ENCODE measurements around the gene PRDM16.

The PRDM16 gene

DNA sequence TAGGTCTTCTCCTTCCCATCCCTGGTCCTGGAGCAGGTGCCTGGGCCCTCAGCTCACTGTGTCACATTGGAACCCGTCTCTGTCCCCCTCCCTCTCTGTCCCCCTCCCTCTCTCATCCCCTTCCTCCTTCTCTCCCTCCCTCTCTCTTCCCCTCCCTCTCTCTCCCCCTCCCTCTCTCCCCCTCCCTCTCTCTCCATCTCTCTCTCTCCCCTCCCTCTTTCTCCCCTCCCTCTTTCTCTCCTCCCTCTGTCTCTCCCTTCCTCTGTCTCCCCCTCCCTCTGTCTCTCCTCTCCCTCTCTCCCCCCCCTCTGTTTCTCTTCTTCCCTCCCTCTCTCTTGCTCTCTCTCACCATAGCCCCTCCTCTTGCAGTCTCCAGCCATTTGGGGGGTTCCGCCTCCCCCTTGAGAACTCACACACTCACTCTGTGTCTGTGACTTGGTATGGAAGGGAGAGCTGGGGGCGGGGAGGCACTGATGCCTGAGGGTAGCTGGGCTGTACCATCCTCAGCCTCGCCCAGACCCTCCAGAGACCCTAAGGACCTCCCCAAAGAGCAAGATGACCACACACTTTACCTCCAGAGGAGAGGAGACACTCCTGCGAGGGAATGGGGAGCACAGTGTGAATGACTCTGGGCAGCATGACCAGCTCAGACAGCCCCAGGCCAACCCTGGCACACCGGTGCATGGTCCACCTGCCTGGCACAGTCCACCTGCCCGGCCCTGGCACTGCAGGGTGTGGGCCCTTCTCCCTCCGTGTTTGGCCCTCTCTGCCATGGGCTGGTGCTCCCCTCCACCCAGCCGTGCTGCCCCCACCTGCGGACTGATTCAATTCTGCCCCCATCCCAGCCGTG, 282.7 kb downstream of the PRDM16 start:
- DNase-seq = no peak

DNA sequence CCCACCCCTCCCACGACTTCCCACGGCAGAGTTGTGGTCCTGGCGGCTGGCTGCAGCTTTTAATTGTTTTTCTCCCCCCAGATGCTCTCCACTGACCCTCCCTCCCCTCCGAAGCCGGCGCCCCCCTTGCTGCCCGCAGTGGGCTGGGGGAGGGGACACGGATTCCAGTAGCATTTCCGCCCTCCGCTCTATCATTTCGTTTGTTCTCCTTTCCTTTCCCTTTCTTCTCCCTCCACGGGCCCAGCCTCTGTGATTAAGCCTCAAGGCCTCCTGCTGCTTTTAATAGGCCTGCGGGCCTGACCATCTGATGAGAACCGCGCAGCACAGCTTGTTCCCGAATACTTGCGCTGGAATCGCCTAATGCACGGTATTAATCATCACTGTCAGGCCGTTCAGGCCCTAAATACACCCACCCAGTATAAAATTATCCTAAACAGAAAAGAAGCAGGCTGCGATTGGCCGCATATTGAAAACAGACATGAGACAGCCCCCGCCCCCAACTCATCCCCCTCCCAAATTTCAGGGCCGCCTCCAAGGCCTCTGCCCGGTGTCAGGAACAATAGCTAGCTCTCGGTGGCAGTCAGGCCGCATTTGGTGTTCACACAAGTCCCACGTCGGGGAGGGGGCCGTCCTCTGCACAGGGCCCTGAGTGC, 283.4 kb downstream of the PRDM16 start:
- no peak for DNase-seq

DNA sequence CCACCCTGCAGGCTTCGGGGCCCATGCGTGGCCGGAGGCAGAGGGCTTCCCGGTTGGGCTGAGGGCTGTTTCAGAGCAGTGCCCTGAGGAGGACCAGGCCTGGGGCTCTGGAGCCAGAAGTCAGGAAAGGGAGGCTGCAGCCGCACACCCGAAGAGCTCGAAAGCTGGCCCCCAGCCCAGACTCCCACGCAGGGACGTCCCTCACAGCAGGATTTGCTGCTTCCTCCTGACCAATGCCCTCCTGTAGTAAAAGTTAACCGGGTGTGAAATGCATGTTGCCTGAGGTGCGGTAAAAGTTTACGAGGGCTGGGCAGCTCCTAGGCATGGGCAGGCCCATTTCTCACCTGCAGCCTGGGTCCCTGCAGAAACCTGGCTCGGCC, 283.9 kb downstream of the PRDM16 start:
- DNase-seq = no peak

DNA sequence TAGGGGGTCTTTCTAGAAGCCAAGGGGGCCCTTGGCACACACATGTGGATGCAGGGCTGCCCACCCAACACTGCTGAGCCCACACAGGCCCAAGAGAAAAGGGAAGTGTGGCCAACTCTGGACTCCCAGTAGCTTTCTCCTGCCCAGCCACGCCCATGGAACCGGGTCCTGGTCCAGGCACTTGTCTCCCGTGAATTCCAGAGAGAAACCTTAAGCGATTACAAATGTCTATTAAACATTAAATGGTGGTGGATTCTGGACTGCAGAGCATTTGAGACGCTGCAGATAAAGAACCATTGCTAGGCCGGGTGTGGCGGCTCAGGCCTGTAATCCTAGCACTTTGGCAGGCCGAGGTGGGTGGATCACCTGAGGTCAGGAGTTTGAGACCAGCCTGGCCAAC, 284.9 kb downstream of the PRDM16 start:
- no peak for DNase-seq

DNA sequence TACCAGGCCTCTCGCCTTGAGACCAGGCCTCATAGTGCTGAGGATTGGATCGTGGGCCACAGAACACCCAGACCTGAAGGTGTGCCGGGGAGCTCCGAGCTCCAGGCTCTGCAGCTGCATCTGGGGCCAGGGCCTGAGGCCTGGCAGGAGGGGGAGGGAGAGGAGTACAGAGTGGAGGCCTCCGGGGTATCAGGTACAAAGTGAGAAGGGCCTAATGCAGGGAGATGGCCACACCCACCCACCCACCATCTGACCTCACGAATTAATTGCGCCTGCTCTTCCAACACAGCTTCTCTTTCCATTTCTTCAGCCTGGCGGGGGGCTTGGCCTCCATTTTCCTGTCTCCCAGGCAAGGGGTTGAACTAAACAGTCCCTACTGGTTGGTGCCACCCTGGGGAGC, 286.1 kb downstream of the PRDM16 start:
- DNase-seq = no peak

DNA sequence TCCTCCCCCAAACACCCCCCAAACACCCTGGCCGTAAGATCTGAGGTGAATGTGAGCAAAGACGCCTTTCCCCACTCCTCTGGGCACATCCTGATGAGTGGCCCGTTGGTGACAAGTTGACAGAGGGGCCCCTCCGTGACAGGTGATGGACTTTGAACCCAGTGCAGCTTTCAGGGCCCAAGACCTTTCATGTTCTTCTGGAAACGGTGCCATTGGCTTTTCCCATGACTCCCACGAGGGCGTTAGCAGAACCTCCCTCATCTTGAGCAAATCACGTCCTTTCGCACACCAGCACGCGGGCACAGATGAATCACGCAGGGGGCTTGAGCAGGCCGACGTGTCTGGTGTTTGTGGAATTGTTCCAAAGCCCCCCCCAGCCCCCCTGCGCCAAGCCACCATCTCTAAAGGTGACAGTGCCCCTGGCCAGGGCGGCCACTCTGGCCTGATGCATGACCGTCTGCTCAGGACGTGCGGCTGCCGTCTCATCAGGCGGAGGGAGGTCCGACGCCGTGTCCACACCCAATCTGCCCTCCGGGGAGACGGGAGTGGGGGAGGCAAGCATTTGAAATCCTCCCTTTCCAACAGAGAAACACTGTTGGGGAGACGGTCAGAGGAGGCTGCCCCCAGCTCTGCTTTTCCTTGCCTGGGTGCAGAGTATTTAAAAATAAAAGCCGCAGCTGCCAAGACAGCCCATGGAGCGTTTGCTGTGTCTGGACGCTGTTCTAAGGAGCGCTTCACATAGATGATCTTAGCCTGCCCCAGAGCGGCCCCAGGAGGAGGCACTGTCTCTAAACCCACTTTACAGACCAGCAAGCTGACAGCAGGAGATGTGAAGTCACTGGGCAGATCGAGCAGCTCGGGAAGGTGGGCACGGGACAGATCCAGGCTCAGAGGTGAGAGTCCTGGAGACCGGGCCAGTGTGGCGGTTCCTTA, 287.2 kb downstream of the PRDM16 start:
- no peak for DNase-seq

DNA sequence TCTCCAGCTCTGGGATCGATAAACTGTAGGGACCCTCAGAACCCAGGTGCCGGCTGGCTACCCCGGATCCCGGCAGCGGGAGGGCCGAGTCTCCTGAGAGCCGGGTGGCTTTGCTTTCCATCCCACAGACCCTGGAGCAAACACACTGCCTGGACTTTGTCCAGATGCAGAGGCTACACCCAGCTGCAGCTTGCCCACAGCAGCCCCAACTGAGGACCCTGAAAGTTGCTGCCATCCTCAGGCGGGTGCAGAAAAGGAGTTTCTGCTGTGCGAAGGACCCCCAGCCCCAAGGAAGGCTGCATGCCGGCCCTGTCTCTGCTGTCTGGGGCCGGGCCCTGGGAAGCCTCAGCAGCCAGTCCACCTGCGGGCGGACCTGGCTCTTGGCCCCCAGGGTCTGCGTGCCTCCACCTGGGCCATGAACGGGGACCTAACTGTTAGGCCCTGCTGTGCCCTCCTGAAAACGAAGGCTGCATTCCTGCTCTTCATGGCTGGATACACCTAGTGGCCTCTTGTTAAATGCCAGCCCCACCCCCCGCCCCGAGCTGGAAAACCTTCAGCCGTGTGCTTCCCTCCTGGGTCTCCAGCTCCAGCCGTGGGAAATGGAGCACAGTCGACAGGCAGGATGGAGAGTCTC, 287.9 kb downstream of the PRDM16 start:
- no peak for DNase-seq

DNA sequence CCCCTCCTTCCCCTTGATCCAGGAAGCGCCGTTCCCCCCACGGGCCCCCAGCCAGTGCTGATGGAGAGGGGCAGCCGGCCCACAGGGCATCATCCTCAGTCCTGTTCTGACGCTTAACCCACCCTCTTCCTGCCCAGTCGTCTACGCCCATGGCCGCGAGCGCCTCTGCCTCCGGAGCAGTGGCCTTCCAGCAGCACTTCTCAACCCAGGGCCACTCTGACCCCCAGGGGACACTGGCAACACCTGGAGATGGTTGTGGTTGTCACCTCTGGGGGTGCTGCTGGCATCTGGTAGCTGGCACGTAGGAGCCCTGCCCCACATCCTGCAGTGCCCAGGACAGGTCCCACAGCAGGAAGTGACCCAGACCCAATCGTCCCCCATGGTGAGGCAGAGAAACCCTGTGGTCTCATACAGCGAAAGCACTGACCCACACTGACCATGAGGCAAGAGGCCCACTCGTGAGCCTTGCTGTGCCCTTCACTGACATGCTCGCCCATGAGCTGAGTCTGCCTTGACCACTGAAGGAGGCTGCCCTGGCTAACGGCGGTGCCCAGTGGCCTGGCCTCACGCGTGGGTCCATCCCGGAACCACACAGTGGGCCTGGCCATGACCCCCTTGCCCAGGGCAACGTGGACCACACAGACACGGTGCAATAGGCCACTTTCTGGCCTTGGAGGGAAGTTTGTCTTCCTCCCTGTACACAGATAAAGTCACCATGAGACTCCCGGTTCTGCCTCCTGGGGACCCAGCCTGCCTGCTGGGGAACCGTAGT, 288.7 kb downstream of the PRDM16 start:
- no peak for DNase-seq

DNA sequence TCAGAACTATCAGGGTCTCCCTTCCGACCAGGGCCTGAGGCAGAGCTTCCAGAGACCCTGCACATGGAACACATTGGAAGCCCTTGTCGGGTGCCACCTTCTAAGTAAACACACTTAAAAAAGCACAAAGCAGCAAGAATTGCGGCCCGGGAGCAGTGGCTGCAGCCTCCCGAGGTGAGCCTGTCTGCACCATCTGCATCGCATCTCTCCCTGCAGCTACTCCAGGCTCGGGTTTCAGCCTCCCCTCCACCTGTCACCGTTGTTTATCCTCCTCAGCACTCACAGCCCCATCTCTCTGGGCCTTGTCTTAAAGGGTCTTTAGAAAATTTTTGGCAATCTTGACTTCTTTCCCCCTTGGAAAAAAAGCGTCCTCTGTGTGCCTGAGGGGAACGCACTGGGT, 290.3 kb downstream of the PRDM16 start:
- no peak for DNase-seq

DNA sequence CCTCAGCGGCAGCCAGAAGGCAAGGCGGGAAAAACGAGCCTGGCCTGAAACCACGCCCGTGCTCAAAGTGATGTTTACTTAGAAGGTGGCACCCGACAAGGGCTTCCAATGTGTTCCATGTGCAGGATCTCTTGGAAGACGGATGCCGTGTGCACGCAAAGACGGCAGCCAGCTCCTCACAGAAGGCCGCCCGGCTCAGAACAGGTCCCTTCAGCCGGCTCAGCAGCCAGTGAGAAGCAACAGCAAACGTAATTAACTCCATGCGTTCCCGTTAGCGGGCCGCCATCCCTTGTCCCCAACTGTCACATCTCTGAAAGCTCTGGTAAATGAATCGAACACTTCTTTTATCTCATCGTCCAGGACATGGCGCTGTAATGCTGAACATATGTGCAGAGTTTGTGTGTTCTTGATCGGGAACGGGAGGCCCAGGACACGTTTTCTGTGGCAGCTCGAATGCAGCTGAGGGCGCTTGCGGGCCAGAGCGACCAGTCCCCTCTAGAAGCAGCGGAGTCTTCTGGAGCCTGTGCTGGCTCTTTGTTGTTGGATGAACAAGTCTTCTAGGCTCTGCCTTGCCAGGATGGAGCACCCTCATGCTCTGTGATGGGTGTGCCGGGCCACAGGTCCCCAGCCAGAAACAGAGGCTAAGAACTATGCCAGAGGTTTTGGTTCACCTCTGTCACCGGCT, 290.9 kb downstream of the PRDM16 start:
- no peak for DNase-seq

DNA sequence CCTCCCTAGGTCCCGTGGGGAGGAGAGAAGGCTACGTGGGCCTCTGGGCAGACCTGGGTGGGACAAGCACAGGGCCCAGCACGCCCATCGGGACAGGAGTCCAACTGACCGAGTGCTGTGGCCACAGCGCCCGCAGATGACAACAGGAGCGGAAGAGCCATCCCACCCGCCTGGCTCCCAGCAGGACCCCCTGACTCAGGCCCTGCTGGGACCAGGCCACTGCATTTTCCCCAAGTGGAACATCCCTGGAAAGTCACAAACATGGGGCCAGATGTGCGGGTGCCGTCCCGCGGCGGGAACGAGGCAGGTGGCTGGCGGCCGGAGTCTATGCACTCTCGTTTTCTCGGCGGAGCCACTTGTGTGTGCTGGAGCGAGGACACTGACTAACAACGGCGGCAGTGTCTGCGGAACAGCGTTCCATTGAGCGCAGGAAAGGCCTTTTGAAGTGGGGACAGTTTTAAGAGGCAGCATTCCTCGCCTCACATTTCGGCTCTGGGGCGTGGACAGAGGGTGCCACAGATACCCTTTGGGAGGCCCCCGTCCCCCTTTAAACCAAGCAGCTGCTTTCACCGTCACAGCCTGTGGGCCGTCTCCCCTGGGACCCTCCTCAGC, 291.7 kb downstream of the PRDM16 start:
- no peak for DNase-seq

DNA sequence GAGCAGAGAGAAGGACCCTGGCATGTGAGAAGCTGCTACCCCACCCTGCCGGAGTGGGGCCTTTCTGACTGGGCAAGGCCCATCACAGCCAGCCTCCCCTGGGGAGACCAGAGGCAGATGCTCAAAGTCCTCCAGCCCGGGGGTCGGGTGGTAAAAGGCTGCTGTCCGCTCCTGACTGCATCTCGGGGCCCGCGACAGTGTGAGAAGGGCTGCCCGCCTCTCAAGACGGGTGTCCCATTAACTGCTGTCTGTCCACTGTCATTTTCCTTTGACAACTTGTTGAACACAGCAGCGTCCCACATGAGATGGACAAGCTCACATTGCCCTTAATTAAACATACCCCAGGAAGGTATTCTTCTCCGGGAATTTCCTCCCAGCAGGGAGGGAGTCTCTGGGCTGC, 294.0 kb downstream of the PRDM16 start:
- no peak for DNase-seq

DNA sequence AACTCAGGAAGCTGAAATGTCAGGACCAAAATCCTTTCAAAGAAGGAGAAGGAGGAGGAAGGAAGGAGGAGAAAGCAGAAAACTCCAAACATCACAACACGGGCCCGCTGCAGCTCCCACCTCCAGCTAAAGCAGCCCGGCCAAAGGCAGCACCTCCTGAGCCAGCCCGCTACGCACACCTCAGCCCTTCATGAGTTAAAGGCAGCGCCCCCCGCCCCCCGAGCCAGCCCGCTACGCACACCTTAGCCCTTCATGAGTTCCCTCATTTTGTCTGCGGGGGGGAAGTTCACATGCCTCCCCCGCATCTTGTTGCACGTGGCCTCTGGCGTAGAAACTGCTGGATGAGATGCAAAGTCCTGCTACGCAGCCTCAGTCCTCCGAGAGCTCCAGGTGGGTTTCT, 294.8 kb downstream of the PRDM16 start:
- no peak for DNase-seq

DNA sequence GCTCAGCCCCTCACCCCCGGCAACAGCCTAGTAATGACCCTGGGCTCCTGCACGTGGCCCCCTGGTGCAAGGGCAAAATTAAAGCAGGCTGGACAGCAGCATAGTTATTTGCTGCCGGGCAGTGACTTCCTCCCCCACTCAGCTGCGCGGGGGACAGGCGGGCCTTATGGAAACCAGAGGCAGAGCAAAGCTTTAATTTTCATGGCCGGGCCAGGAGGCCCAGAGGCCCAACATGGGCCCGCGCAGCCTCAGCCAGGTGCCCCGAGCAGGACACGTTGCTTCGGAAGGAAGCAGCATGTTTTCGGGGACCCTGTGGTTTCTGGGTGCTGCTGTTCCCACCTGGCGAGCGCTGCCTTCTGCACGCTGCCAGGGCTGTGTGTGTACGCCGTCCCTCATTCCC, 295.5 kb downstream of the PRDM16 start:
- DNase-seq = no peak

DNA sequence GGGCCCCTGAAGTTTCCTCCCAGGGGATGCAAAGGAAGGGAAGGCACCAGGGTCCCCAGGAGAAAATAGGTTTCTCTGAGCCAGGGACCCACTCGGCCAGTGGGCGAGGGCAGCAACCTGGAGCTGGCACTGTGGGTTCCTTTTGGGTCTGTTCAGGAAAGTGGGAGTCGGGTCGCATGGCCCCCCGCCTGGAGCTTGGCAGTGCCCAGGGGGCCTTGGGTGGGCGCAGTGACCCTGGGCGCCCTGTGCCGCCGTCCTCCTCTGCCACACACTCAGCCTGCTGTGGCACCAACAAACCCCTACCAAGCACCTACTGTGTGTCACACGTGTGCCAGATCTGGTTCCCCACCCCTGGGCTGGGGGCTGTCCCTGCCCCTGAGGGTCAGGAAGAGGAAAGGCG, 296.0 kb downstream of the PRDM16 start:
- no peak for DNase-seq

DNA sequence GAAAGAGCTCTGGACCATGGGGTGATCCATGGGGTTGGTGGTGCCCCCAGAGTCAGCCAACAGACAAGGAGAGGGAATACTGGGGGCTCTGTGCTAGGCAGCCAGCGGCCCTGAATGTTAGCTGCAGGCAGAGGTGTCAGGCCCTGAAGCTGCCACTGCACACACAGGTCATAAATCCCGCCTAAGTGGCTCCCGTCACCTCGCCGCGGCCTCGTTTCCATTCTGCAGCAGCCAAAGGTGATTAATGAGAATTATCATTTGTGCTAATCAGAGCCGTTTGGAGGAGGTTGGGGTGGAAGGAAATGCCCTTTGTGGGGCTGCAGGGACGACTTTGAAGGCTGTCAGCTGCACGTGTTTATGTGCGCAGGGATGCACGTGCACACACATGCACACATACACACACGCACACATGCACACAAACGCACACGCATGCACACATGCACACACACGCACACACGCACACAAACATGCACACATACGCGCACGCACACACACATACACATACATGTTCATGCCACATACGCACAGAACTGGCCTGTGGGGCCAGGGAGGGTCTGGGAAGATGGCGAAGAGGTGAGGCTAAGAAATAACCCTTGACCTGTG, 296.6 kb downstream of the PRDM16 start:
- DNase-seq = no peak

DNA sequence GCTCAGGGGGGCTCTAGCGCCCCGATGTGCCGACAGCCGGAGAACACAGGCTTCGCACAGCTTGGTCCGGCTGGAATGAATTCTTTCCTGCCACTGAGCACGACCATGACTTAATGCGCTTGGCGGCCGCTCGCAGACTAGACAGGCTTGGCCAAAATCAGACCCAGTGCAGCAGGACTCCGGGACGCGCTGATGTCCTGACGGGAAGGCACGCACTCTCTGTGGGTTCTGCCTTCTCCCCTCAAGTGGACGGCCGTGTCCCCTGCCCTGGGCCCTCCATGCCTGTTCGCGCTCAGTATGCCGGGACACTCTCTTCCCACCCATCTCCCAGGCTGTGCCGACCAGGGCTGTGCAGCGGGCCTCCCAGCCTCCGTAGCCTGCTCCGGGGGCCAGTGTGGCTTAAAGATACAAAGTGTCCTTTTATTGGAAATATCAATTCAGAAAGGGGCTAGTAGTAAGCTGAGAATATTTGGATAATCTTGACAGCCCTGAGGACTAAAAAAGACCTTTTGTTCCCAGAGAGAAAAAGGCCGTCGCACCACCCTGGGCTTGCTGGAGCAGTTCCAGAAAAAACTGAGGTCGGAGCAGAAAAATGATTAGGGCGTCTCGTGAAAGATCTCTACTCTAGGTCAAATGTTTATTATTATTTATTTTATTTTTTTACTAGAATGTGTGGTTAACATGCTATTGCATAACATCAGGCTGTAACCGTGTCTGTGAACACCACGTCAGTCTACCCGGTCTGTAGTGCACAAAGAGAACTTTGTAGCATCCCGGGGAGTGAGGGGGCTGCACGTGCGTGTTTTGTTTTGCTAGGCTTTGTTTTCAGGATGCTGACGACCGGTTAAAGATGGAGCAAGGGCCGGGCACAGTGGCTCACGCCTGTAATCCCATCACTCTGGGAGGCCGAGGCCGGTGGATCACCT, 297.4 kb downstream of the PRDM16 start:
- DNase-seq = no peak

DNA sequence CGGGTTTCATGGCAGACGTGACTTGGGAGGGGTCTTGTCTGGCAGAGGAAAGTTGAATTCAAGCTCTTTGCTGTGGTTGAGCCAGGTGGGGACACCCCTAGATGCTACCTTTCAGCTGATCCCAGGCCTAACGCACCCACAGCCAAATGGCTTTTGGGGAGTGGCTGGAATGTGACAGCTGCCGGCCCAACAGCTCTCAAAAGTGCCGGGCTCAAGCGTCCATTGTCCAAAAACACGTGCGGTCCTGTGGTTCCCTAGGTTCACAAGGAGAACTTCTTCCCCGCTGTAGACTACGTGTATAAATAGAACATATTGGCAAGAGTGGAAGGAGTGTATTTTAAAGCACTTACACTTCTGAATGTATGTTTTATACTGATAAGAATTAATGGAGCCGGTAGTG, 298.4 kb downstream of the PRDM16 start:
- DNase-seq = no peak

DNA sequence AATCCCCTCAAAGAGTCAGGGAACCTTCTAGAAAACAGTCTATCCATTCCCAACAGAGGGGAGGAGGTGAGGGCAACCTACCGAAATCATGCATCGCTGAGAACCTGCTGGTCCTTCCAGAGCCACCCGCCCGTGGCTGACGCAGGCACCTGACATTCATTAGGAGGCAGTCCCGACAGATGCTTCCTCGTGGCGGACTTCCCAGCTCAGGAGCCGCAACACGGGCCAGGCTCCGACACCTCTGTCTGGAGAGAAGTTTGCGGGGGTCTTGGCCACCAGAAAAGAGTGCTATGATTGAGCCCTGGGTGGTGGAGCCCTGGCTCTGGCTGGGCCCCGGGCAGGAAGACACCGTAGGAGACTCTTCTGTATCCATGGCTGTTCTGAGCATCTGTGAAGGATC, 299.1 kb downstream of the PRDM16 start:
- DNase-seq = no peak
